CD4-positive, alpha-beta T cell treated with Interleukin-17A for 4 hours (primary cell): ENCODE results near the gene IQUB.
A peak's percentile ranks its signal among the peaks of the same experiment; 100 is the strongest.
"Not testable (repeated sequence)": the region's sequence is repeated elsewhere in the genome, so short reads cannot be mapped to it uniquely, and the experiment has no call there.

Experiments
- DNase-seq: peaks from one replicate; pipeline ENCODE4 v3.0.0-alpha.2; 2020; ENCODE audit warnings: mixed read lengths

The IQUB gene

DNA sequence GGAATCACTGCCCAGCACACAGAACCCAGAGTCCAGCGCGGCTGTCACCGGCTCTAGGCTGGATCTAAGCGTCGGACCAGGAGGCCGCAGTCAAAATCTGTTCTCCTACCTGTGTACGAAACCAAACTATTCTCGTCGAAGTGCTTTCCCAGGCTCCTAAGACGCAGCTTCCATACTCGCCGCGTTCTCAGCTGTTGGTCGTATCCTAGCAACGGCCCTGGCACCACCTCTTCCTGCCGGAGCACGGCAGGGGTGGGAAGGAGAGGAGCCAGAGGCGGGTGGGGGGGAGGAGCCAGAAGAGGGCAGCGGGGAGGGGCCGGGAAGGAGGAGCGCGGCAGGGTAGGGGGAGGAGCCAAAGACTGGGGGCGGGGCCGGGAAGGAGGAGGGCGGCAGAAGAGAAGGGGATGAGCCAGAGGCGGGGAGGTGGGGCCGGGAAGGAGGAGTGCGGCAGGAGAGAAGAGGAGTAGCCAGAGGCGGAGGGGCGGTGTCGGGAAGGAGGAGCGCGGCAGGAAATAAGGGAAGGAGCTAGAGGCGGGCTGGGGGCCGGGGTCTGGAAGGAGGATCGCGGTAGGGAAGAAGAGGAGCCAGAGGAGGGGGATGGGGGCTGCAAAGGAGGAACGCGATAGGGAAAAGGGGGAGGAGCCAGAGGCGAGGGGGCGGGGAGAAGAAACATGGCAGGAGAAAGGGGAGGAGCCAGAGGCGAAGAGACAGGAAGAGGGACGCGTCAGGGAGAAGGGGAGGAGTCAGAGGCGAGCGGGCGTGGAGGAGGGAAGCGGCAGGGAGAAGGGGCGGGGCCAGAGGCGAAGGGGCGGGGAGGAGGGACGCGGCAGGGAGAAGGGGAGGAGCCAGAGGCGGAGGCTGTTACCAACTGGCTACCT lies at the start of gene IQUB:
TSS of gene IQUB (minus strand) at position 213 of the 878 bp plus-strand sequence. CDS start 22,255 bp downstream, outside the sequence.
- peak; percentile 99 for DNase-seq

DNA sequence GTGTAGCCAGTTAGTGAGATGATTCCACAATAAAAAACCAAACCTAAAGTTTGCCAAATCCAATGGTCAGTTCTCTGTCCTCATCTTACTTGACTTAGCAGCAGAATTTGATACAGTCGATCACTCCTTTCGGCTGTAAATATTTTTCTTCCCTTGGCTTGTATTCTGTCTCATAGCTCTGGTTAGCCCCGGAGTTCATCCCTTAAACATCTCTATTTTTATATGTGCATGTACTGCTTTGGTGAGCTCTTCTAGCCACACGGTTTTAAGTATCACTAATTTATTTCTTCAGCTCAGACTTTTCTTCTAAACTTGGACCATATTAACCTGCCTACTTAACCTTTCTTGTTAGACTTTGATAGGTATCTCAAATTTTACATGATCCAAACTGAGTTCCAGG lies 49.4 kb upstream of the IQUB start:
- no peak for DNase-seq

DNA sequence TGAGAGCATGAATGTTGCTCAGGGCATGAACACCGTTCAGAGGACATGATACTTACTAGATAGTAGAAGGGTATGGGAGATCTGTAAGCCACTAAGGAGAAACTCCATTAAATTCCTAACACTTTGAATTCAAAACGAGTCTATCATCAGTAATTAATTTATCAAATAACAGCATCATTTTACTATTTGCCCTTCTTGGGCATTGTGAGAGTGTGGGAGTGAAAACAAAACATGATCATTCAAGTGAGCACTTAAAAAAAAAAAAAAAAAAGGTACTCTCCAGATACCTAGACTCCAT lies 46.7 kb upstream of the IQUB start:
- DNase-seq, result no peak

DNA sequence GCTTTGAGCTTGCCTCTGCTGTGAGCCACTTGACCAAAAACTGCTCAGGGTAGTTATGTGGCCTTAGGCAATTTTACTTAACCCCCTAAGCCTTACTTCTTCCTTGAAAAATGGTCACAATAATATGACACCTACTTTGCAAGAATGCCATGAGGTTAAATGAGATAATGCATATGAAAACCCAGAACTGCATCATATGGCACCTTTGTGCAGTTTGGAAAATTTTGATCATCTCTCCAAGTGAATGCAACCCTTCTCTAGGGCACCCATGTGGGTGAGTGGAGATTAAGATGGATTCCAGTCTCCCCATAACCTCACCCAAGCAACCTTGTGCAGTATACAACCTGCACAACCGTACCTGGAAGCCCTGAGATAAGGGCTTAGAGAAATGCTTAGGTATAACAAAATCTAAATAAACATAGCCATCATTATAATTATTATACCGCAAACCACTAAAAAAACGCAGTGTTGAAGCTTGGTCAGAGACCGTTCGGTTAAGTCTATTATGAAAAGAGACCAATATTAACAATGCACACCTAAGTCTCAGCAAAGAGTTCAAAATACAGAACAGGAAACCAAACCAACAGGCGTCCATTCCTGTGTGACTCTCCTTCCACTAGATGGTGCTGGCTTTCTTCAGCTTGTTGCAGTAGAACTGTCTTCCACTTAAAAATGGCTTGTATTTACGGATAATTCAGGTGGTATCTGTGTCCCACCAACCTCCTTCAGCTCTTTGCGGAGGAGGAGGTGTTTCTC lies 46.2 kb upstream of the IQUB start:
- DNase-seq, result no peak

DNA sequence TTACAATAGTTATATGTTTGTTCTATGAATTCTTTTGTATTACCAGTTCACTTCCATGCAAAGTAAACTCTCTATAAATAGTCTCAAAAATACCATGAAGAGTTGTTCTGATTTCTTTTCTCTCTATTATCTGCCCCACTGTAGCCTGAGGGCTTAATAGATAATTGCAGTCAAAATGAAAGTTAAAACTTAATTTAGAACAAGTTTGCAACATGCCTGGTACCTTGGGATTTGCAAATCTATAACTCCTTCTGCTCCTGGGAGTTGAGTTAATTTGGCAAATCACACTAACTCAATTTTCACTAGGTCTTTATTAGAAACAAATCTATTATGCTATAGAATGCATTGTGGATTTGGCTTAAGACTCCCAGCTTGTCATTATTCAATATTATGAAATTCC lies 45.0 kb upstream of the IQUB start:
- no peak for DNase-seq

DNA sequence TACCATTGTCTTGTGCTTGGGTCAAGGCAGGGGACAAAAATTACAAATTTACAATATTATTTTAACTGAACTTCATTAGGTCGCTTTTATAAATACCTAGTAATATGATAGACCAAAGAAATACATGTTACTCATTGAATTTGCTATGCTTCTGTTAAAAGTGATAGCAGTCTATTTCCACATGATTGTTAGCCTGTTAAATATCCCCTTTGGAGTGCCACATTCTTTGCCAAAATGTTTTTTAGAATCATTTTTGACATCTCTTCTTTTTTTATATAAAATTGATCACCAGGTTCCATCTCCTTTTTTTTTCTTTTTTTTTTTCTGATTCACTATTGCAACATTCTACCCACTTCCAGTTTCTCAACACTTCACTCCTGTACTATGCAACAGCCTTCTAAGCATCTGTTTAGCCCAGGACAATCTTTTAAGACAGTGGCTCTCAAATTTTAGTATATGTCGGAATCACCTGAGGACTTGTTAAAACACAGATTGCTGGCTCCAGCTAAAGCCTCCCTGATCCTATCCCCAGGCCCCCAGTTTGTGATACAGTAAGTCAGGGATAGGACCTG lies 39.6 kb upstream of the IQUB start:
- DNase-seq, result no peak

DNA sequence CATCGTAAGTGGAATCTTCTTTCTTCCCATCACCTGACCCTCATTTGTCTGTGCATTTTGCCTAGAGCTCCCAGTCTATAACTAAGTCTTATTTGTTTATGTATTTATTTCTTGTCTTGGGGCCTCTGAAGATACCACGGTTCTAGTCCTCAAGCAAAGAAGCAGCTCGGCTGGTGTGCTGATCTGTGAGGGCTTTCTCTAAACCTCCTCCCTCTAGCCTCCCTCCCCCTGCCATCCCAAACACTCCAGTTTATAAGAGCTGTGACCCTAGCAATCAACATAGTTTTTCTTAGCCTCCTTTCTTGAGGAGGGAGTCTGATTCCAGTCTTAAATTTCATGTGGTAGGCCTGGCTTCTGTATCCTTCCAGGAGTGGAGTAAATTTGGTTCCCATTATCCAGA lies 38.9 kb upstream of the IQUB start:
- no peak for DNase-seq

DNA sequence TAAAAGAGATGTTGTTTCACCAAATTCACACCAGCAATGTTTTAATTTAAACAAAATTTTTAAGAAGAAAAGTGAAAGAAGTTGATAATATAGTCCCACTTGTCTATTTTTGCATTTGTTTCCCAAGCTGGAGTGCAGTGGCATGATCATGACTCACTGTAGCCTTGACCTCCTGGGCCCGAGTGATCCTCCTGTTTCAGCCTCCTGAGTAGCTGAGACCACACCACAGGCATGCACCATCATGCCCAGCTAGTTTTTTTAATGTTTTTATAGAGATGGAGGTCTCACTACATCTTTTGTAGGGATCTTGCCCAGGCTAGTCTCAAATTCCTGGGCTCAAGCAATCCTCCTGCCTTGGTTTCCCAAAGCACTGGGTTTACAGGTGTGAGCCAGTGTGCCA lies 37.3 kb upstream of the IQUB start:
- DNase-seq, result no peak

DNA sequence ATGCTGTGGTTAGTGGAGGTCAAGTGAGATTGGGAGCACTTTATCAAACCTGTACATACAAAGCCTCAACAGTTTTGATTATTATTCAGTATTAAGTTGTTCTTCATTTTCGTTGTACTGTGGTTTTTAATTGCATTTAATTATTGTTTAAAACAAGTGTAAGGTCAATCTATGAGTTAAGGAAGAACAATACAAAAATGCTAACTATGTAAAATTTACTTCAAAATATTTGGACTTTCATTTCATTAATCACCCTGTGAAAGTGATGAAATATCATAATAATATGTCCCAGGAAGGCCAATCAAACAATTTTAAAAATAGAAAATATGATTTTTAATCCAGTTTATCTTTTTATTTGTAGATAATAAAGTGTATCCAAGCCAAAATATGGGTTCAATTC lies 36.8 kb upstream of the IQUB start:
- DNase-seq, result no peak

DNA sequence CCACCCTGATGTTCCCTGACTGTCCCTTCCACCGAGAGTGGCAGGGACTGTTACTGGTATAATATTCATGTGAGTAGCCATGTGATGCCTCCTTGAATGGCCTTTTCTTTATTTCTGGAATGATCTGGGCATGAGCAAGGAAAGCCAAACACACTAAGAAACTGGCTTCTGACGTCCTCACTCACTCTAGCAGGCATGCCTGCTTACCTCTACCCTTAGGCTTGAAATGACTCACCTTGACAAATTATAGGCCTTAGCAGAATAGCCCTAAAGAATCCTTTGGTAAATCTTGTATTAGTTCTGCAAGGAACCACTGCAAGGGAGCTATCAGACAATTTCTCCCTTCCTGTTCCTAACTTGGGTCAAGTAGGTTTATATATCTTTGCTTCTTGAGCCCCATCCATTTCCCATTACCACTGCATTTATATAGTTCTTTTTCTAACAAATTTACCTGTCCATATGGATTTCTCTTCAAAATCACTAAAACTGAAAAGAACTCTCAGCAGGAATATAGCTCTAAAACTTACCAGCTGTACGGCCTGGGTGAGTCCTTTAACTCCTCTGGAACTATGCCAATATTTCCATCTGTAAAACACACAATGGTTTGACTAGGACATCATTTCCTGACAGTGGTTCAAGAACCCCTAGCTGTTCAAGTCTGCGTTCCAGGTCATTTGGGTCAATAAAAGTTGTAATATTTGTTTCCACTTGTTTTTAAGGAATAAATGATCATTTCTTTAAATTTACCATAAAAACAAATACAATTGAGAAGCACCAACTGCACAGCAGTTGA lies 36.2 kb upstream of the IQUB start:
- no peak for DNase-seq

DNA sequence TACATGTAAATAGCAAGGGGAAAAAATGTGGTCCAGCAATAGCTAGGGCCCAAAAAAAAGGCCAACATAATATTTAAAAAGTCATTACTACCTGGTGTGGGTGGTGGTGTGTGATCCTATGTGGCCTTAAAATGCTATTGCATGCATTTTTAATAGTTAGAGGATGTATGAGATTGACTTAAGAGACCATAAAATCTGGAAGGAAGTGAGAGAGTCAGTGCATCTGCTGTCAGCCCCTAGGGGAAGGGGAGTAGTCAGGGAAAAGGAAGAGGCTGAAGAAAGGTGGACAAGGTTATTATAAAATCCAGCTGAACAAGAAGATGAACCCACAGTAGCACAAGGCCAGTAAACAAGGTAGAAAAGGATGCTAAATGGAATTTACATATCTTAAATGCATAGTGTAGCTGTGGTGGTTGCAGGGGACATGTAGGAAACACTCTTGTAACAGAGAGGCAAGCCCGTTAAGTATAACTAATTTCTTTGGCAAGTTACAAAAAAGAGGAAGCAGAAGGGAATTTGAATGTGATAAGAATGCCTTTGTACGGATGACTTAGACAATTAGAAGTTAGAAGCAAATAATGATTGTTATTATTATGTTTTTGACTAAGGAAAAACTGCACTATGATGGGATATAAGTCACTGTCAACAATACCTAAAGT lies 35.1 kb upstream of the IQUB start:
- no peak for DNase-seq

DNA sequence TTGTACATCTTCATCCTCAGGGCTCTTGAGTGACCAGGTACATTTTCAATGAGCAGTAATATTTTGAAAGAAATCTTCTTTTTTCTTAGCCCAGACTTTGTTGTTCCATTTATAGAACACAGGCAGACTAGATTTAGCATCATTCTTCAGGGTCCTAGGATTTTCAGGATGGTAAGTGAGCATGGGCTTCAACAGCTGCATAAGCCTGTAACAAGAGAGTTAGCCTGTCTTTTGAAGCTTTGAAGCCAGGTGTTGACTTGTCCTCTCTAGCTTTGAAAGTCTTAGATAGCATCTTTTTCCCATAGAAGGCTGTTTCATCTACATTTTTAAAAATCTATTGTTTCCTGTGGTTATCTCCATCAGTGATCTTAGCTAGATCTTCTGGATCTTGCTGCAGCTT lies 27.7 kb upstream of the IQUB start:
- no peak for DNase-seq

DNA sequence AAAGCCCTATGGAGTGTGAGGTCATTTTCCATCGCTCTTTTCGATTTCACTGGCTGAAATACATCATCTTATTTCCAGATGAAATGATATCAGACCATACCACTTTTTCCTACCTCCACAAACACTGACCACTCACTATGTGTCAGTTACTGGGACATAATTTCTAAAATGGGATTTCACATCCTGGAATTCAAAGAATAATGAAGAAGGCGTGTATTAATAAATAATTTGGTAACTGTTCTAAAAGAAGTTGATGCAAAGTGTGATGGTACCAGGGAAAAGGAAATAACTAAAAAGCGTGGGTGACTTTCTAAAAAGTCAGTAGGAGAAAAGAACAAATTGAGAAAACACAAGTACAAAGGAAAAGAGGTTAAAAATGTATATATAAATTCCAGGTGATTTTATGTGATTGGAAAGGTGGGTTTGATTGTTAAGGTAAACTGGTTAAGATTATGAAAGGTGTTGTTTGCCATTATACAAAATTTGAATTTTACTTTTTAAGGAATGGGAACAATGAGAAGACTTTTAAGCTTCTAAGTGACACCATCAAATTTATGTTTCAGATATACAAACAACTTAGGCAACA lies 24.0 kb upstream of the IQUB start:
- DNase-seq, result no peak

DNA sequence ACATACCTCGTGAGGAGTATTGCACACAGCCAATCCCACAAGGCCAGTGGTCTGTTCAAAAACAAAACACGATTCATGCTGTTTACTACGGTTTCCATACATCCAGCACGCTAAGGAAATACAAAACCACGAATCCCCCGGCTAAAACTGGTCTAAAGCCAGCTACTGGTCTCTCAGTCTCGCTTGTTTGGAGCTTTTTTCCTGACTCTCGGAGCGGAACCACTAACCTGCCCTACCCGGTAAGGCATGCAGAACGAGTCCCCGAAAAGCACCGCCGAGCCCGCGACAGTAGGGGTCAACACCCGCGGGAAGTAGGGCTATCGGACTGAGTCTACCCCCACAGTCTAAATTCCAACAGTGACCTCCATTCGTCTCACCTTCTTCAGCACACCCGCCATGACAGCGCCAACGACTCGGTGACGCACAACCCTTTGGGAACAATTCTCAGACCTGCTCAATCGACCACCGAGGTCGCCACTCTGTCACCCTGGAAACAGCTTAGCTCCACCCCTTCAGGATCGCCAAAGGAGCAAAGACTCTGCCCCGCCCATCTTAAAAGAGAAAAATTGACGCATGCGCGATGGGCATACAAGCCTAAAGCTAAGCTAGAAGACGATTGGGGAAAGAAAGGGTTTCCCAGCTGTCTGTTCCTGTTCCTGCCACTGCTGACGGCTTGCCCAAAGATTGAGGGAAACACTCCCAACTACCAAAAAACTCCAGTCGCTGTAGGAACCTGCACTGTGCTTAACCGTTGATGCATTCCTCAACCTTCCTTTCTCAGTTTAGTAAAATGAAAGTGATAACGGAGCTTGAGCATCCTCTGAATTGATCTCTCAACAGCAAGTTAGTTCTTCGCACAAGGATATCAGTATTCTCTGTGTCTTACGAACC lies 23.2 kb upstream of the IQUB start, which contains the start of gene NDUFA5:
TSS of gene NDUFA5 (minus strand) at position 421 of the 891 bp plus-strand sequence. CDS start at position 398, 23 bp downstream.
- DNase-seq, result peak; percentile 96

DNA sequence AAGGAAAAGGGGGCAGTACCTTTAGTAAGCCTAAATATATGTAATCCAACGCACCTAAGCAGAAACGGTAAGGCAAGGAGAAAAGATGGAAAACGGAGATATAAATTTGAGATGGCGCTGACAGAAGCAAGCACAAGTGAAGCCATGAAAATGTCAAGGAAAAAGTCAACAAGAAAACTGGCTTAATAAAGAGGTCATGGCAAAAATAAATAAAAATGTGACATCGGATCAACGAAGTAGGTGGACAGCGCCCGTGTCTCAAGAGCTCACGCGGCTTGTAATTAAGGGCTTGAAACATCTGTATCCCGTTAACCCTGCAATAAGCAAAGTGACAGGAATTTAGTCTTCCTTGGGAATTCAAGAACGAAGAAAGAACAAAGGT lies 22.6 kb upstream of the IQUB start:
- no peak for DNase-seq

DNA sequence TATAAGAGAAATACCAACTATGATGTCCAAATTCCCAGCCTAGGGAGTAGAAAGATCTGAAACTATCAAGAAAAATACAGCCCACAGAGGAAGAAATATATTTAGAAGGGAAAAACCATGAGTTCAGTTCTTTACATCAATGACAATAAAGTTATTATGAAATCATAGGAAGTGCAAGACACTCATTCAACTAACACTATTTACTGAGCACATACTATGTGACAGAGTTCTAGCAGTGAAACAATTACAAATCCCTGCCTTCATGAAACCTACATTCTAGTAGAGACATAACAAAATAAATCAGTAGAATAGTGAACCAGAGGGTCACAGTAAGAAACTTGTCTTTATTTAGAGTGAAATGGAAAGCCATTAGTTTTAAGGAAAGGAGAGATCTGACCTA lies 21.1 kb upstream of the IQUB start:
- no peak for DNase-seq

DNA sequence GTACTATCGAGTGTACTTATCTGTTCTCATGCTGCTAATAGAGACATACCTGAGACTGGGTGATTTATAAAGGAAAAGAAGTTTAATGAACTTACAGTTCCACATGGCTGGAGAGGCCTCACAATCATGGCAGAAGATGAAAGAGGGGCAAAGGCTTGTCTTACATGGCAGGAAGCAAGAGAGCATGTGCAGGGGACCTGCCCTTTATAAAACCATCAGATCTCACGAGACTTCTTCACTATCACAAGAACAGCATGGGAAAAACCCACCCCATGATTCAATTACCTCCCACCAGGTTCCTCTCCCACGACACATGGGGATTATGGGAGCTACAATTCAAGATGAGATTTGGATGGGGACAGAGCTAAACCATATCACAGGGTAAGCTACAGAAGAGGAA lies 18.8 kb upstream of the IQUB start:
- DNase-seq, result no peak

DNA sequence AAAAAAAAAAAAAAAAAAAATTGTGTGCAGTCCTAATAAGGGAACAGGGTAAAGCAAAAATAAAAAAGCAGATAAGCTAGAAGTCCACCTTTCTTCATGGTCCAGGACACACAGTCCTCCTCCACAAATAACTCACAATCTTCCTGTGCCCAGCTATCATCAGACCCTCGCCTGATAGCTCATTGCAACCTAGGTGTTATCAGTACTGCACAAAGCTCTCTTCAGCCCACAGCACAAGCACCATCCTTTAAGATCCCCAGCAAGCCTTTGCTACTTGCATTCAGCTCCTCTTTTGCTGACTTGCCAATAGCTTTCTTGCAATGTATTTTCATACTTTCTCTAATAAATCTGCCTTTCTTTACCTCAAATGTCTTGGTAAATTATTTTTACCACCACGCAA lies 18.2 kb upstream of the IQUB start:
- DNase-seq, result no peak

DNA sequence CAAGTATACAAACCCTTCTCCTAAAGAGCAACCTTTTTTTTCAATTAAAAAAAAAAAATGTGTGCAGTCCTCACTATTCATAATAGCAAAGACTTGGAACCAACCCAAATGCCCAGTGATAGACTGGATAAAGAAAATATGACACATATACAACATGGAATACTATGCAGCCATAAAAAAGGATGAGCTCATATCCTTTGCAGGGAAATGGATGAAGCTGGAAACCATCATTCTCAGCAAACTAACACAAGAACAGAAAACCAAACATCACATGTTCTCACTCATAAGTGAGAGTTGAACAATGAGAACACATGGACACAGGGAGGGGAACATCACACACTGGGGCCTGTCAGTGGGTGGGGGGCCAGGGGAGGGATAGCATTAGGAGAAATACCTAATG lies 17.7 kb upstream of the IQUB start:
- not testable (repeated sequence) for DNase-seq

DNA sequence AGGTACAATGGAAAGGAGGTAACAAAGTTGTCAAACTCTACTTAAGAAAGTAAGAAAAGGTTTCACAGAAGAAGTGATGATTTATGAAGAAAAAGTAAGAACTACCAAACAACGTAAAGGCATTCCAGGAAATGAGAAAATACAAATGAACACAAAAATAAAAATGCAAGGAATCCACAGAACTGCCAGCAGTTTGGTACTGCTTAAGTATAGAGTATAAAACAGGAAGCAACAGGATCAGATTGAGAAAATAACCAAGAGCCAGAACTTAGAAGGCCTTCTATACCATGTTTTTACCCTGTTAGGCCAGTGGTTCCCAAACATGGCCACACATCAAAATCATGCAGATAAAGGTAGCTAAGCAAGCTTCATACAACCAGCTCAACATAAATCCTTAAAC lies 14.0 kb upstream of the IQUB start:
- no peak for DNase-seq

DNA sequence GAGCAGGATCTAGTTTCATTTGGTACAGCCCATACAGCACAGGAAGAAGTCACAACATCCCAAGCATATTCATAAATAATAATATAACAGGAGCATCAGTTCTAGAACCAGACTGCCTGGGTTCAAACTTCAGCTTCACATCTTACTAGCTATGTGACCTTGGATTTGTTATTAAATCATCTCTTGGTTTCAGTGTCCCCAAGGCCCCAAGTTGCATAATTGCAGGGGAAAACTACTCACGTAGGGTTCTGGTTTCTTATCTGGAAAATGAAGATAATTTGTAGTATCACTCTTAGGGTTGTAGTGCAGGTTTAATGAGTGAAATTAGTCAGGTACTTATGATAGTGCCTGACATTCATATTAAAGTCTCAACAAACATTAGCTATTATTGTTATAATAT lies 5.5 kb upstream of the IQUB start:
- DNase-seq, result no peak
